ENCODE measurements around the gene NTN1. TPM values are rescaled to one million over a fixed set of nuclear protein-coding genes. Genes with fewer than 3 reads are reported as not detected.

Gene NTN1
- total RNA-seq, 4 donors from 2014 or later: 15.9 to 31.0 (median 25.0) TPM

GRCh38 chr17:9273428-9274391 is 252.4 kb downstream of the NTN1 start:
- DNase-seq (ENCODE audit: low spot score in 2 of 2): no peak
- Histone ChIP-seq H3K27me3 (no peaks in the 10 kb centered on the region), H3K9me3 (no peaks in the 10 kb centered on the region), H3K4me3 (no peak overlapping the region), H3K27ac (no peak overlapping the region), H3K36me3 (no peaks in the 10 kb centered on the region), H3K4me1 (peaks cover 0 to 26% (median 6%) of the 10 kb centered on the region in 4 donors)
- 50 to 56% methylated on average over 21 of the region's 21 CpGs for WGBS, 2 donors
- no peak for TF ChIP-seq EP300 (IDR thresholded peaks at IDR 0.05)
- TF ChIP-seq POLR2A (IDR thresholded peaks at IDR 0.05): no peak
- no peak for TF ChIP-seq CTCF (IDR thresholded peaks at IDR 0.05)

- H3K9me3 ChIP-seq: no peaks in the 10 kb centered on the region
- H3K36me3 ChIP-seq: no peaks in the 10 kb centered on the region
- no peak overlapping the region for H3K4me3 ChIP-seq
- TF ChIP-seq POLR2A (IDR thresholded peaks at IDR 0.05) (no peak), EP300 (IDR thresholded peaks at IDR 0.05) (no peak), CTCF (IDR thresholded peaks at IDR 0.05) (no peak)
- DNase-seq (ENCODE audit: low spot score in 2 of 2): no peak
- H3K4me1 ChIP-seq: peaks cover 0 to 26% (median 6%) of the 10 kb centered on the region in 4 donors
- no peak overlapping the region for H3K27ac ChIP-seq
- WGBS, 2 donors: 97 to 98% methylated on average over 9 of the region's 9 CpGs
- no peaks in the 10 kb centered on the region for H3K27me3 ChIP-seq
Observed at GRCh38 chr17:9274973-9275372, 253.7 kb downstream of the NTN1 start.

DNA sequence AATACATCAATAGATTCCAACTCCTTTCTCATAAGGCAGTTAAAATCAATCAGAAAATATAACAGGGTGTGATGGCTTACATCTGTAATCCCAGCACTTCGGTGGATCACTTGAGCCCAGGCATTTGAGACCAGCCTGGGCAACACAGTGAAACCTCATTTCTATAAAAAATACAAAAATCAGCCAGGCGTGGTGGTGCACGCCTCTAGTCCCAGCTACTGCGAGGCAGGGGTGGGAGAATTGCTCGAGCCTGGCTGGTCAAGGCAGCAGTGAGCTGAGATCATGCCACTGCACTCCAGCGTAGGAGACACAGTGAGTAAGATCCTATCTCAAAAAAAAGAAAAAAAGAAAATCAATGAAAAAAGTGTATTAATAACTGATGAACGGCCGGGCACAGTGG is 258.6 kb downstream of the NTN1 start:
- Histone ChIP-seq H3K27me3 (no peaks in the 10 kb centered on the region), H3K27ac (no peak overlapping the region), H3K4me3 (no peak overlapping the region), H3K36me3 (no peaks in the 10 kb centered on the region), H3K4me1 (peaks cover 0 to 3% (median 0%) of the 10 kb centered on the region in 4 donors), H3K9me3 (no peaks in the 10 kb centered on the region)
- WGBS, 2 donors: 93 to 95% methylated on average over 8 of the region's 8 CpGs
- TF ChIP-seq CTCF (IDR thresholded peaks at IDR 0.05) (no peak), POLR2A (IDR thresholded peaks at IDR 0.05) (no peak), EP300 (IDR thresholded peaks at IDR 0.05) (no peak)
- DNase-seq (ENCODE audit: low spot score in 2 of 2): no peak

DNA sequence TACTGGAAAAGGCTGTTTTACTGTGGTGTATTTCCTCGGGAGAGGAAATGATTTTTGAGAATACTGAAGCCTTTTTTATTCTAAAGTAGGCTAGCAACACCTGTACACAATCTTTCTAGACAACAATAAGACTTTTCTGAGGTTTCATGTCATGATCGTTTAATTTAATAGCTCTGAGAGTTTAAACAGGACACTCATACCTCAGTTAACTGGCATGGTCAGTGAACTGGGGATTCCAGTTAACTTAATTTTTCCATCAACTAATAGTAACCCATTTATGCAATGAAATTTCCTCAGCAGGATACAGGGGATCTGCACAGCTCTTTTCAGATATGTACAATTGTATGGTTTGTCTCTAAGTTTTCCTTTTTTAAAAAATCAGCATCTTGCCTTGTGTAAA is 262.6 kb downstream of the NTN1 start:
- Histone ChIP-seq H3K27me3 (no peaks in the 10 kb centered on the region), H3K4me3 (no peak overlapping the region), H3K9me3 (no peaks in the 10 kb centered on the region), H3K4me1 (peaks cover 0 to 16% (median 4%) of the 10 kb centered on the region in 4 donors), H3K36me3 (no peaks in the 10 kb centered on the region), H3K27ac (no peak overlapping the region)
- TF ChIP-seq EP300 (IDR thresholded peaks at IDR 0.05) (no peak), POLR2A (IDR thresholded peaks at IDR 0.05) (no peak), CTCF (IDR thresholded peaks at IDR 0.05) (no peak)
- 53 to 67% methylated on average over 2 of the region's 2 CpGs for WGBS, 2 donors
- DNase-seq (ENCODE audit: low spot score in 2 of 2): no peak

DNA sequence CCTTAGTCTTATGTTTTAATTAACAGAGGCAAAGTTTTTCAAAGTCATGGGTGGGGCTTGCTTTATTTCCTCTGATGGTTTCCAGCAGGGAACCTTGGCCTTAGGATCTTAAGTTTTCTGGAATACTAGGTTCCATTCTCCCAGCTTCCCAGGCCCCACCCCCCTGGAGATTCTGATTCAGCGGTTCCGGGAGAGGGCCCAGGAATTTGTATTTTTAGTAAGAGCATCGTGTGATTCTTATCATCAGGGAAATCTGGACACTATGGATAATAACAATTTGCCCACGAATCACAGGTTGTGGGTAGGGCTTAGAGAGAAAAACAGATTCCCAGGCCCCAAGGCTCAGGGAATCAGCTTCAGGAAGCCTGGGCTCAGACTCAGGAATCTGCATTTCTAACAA is 263.6 kb downstream of the NTN1 start:
- H3K4me3 ChIP-seq: no peak overlapping the region
- H3K4me1 ChIP-seq: peaks cover 0 to 16% (median 4%) of the 10 kb centered on the region in 4 donors
- no peak for TF ChIP-seq EP300 (IDR thresholded peaks at IDR 0.05)
- no peak for TF ChIP-seq POLR2A (IDR thresholded peaks at IDR 0.05)
- TF ChIP-seq CTCF (IDR thresholded peaks at IDR 0.05): no peak
- no peaks in the 10 kb centered on the region for H3K9me3 ChIP-seq
- H3K36me3 ChIP-seq: no peaks in the 10 kb centered on the region
- WGBS, 2 donors: 56 to 69% methylated on average over 4 of the region's 4 CpGs
- H3K27me3 ChIP-seq: no peaks in the 10 kb centered on the region
- peak in 1 of 2 donors; percentile 12 for DNase-seq (ENCODE audit: low spot score in 2 of 2)
- no peak overlapping the region for H3K27ac ChIP-seq
